Measurements from ENCODE around the gene PTPN23.

- TF ChIP-seq CTCF (IDR thresholded peaks at IDR 0.05) (no peak), POLR2A (IDR thresholded peaks at IDR 0.05) (no peak), EP300 (IDR thresholded peaks at IDR 0.05) (no peak), POLR2AphosphoS5 (IDR thresholded peaks at IDR 0.05) (no peak)
Observed at GRCh38 chr3:47365213-47366153, 15.3 kb upstream of the PTPN23 start.
